OCI-LY7 (cell line): ENCODE data around the gene DKK3. TPM values are rescaled to one million over a fixed set of nuclear protein-coding genes. Genes with fewer than 3 reads are reported as not detected.

Experiments used
- BruUV-seq: library from RNA; stranded (reverse); fragments of 400-500 nt; replicated peaks from 2 replicates; lab custom pipeline; 2021; lab: Mats Ljungman, UMichigan
- CTCF ChIA-PET: fragments of 300-600 bp; sonication (Branson Sonifier 250); formaldehyde crosslinking; loops from one replicate; lab custom pipeline; 2022; ENCODE audit warnings: antibody characterized with exemption; ENCODE audit not compliant: unreplicated experiment; lab: Charles Lee
- POLR2A ChIA-PET: fragments of 300-600 bp; sonication (Branson Sonifier 250); formaldehyde crosslinking; loops from one replicate; lab custom pipeline; 2022; ENCODE audit warnings: antibody characterized with exemption; lab: Charles Lee
- DNase-seq: peaks from one replicate; pipeline ENCODE4 v3.0.0-alpha.2; 2015; ENCODE audit warnings: low spot score
- H2AFZ ChIP-seq: fragments of 200-600 bp; sonication (generic), shearing (Covaris generic); 2 replicates; pipeline ENCODE4 v1.6.1; 2014; ENCODE audit warnings: mild to moderate bottlenecking, antibody characterized with exemption, low read length, moderate library complexity
- H3K27ac ChIP-seq: fragments of 200-600 bp; sonication (generic); 2 replicates; pipeline ENCODE4 v1.5.1; 2014; ENCODE audit warnings: mixed run types, low read depth, mild to moderate bottlenecking, moderate library complexity, low read length, inconsistent platforms; ENCODE audit not compliant: poor library complexity, severe bottlenecking
- H3K36me3 ChIP-seq: fragments of 200-600 bp; sonication (generic); 2 replicates; pipeline ENCODE4 v1.6.1; 2014; ENCODE audit warnings: mild to moderate bottlenecking, antibody characterized with exemption, low read length, moderate library complexity, mixed read lengths; ENCODE audit not compliant: insufficient read depth
- H3K4me1 ChIP-seq: fragments of 200-600 bp; sonication (generic); 2 replicates; pipeline ENCODE4 v1.5.1; 2014; ENCODE audit warnings: mild to moderate bottlenecking, low read length; ENCODE audit not compliant: insufficient read depth, poor library complexity, severe bottlenecking
- H3K4me2 ChIP-seq: fragments of 200-600 bp; sonication (generic); 2 replicates; pipeline ENCODE4 v1.6.1; 2014; ENCODE audit warnings: mild to moderate bottlenecking, low read length
- H3K4me3 ChIP-seq: fragments of 200-600 bp; sonication (generic); 2 replicates; pipeline ENCODE4 v1.5.1; 2014; ENCODE audit warnings: mild to moderate bottlenecking, low read depth, low read length; ENCODE audit not compliant: poor library complexity, severe bottlenecking
- H3K79me2 ChIP-seq: fragments of 200-600 bp; sonication (generic); 2 replicates; pipeline ENCODE4 v1.6.1; 2016; ENCODE audit warnings: low read depth, mild to moderate bottlenecking, low read length, moderate library complexity, mixed read lengths; ENCODE audit not compliant: insufficient read depth
- H3K9me2 ChIP-seq: fragments of 200-600 bp; sonication (generic); 2 replicates; pipeline ENCODE4 v1.6.1; 2016; ENCODE audit warnings: mild to moderate bottlenecking, low read length, mixed read lengths; ENCODE audit not compliant: insufficient read depth
- H3K9me3 ChIP-seq: fragments of 200-600 bp; sonication (generic); 2 replicates; pipeline ENCODE4 v1.6.1; 2014; ENCODE audit warnings: mild to moderate bottlenecking, mixed run types, low read length, mixed read lengths
- H4K20me1 ChIP-seq: fragments of 200-600 bp; sonication (generic); 2 replicates; pipeline ENCODE4 v1.6.1; 2014; ENCODE audit warnings: mild to moderate bottlenecking, antibody characterized with exemption, low read length, moderate library complexity, mixed read lengths; ENCODE audit not compliant: insufficient read depth
- EZH2phosphoT487 ChIP-seq: fragments of 200-600 bp; sonication (generic); IDR thresholded peaks from 2 replicates; pipeline ENCODE4 v1.6.1; 2018; ENCODE audit warnings: low read depth, borderline replicate concordance, mild to moderate bottlenecking, mixed run types, antibody characterized with exemption, low read length, moderate library complexity, mixed read lengths
- intact Hi-C: fragments of 100-400 bp; cut with micrococcal nuclease; formaldehyde crosslinking; loops from one replicate; pipeline ENCODE4 v1.10.0; 2022; ENCODE audit not compliant: unreplicated experiment
- total RNA-seq, 2 experiments: library from RNA; depleted of rRNA in 1 of 2; stranded (reverse); fragments of >200 nt in 1 of 2; shearing (Covaris generic) in 1 of 2; gene quantifications; 2 replicates each; pipeline ENCODE4 v1.2.3, GENCODE V29; 2014 to 2022
- TF ChIP-seq, protein P1 (sequence below): fragments of 200-600 bp; sonication (generic); conservative IDR thresholded peaks from 2 replicates; pipeline ENCODE4 v1.5.1; 2014; ENCODE audit warnings: mild to moderate bottlenecking, antibody characterized with exemption, low read length, moderate library complexity, mixed read lengths

Gene DKK3
- total RNA-seq, 2 experiments from 2014 or later: not detected

DNA sequence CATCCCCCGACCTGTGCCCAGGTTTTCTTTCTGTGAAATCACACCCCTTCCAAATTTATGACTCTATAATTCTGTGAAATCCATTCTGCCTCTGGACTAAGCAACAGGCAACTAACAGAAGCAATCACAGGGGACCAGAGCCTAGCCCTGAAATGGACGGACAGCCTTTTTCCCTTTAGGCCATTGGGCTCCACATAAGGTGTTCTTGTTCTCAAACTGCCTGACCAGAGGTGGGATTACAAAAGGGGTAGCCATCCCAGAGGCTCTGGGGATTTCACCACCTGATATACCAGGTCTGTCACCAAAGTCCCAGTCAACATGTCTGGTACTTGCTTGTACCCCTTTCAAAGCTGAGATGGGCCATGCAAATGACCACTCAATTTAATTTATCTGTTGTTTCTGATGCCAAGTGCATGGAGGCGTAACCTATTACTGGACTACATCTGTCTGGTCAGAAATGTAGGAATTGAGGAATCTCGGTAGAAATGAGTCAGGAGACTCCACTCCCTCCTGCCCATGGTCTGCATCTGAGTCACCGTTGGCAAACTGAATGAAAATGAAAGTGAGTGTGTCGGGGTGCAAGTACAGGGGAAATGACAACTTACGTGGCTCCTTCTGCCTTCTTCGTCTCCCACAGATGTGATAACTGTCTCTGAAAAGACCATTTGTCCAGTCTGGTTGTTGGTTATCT, 10.2 kb downstream of the DKK3 start:
- no peak for DNase-seq

DNA sequence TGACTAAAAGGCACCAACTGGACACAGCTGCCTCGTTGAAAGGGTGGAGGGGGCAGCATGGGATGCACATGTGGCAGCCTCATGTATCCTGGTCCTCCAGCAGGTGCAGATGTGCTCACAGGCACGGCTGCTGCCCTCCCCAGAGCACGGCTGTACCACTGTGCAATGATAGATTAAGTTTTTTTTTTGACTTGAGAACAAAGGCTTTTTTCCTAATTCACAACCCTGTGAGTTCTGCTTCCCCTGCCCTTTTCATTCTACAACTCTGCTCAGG, 11.4 kb downstream of the DKK3 start:
- no peak for DNase-seq
- H3K27ac ChIP-seq: no peak overlapping the region
- no peak overlapping the region for H3K4me2 ChIP-seq
- TF ChIP-seq, protein P1, sequence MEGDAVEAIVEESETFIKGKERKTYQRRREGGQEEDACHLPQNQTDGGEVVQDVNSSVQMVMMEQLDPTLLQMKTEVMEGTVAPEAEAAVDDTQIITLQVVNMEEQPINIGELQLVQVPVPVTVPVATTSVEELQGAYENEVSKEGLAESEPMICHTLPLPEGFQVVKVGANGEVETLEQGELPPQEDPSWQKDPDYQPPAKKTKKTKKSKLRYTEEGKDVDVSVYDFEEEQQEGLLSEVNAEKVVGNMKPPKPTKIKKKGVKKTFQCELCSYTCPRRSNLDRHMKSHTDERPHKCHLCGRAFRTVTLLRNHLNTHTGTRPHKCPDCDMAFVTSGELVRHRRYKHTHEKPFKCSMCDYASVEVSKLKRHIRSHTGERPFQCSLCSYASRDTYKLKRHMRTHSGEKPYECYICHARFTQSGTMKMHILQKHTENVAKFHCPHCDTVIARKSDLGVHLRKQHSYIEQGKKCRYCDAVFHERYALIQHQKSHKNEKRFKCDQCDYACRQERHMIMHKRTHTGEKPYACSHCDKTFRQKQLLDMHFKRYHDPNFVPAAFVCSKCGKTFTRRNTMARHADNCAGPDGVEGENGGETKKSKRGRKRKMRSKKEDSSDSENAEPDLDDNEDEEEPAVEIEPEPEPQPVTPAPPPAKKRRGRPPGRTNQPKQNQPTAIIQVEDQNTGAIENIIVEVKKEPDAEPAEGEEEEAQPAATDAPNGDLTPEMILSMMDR: no peak
- no peak for TF ChIP-seq EZH2phosphoT487
- ChIA-PET POLR2A (no interaction called here), CTCF (no interaction called here)
- BruUV-seq: no TSS peak
- intact Hi-C loops: no loop called here
- no peaks in the 10 kb centered on the region for H3K4me1 ChIP-seq
- no peaks in the 10 kb centered on the region for H3K79me2 ChIP-seq
- no peaks in the 10 kb centered on the region for H3K9me3 ChIP-seq
- no peaks in the 10 kb centered on the region for H3K9me2 ChIP-seq
- H4K20me1 ChIP-seq: no peaks in the 10 kb centered on the region
- no peak overlapping the region for H3K4me3 ChIP-seq
- no peak overlapping the region for H2AFZ ChIP-seq
- no peaks in the 10 kb centered on the region for H3K36me3 ChIP-seq

More for the DNA sequence above, 10.2 kb downstream of the DKK3 start:
- Histone ChIP-seq H3K9me3 (no peaks in the 10 kb centered on the region), H3K27ac (no peak overlapping the region), H3K9me2 (no peaks in the 10 kb centered on the region), H2AFZ (no peak overlapping the region), H3K4me2 (no peak overlapping the region), H3K36me3 (no peaks in the 10 kb centered on the region), H3K4me3 (no peak overlapping the region), H3K4me1 (no peaks in the 10 kb centered on the region), H3K79me2 (no peaks in the 10 kb centered on the region), H4K20me1 (no peaks in the 10 kb centered on the region)
- ChIA-PET CTCF (no interaction called here), POLR2A (no interaction called here)
- intact Hi-C loops: no loop called here
- no TSS peak for BruUV-seq
- TF ChIP-seq, protein P1: no peak
- TF ChIP-seq EZH2phosphoT487: no peak

DNA sequence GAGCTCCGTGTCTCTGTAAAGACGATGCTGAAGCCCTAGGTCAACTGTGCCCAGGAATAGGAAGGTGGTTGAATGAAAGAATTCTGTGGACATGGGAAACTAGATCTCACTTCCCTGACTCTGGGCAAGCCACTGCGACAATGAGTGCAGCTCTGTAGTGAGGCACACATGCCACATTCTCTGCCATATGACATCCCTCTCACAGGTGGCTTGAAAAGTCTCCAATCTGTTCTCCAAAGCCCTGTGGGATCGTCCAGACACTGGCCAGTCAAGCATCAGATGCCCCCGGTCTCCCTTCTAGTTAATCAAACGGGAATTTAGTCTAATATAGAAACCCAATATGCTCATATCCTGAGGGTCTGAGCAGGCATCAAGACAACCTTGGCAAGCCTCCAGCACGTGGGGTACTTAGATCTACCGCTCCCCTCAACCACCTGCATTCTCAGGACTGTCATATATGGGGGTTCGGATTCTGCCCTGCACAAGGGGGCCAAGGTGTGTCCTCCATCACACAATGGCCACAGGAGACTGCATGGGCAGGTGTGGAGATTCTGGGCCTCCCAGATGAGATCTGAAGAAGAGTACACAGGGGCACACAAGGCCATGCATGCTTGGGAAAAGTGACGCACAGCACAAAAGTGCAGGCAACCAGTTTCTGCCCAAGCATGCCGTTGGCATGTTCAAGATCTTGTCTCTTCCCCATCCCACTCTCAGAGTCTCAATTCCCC, 11.9 kb downstream of the DKK3 start:
- no peak for TF ChIP-seq EZH2phosphoT487
- TF ChIP-seq, protein P1: no peak
- intact Hi-C loops: no loop called here
- H3K4me3 ChIP-seq: no peak overlapping the region
- ChIA-PET POLR2A (no interaction called here), CTCF (no interaction called here)
- H4K20me1 ChIP-seq: no peaks in the 10 kb centered on the region
- no peak overlapping the region for H3K4me2 ChIP-seq
- H3K79me2 ChIP-seq: no peaks in the 10 kb centered on the region
- no peaks in the 10 kb centered on the region for H3K36me3 ChIP-seq
- BruUV-seq: no TSS peak
- no peaks in the 10 kb centered on the region for H3K9me3 ChIP-seq
- no peaks in the 10 kb centered on the region for H3K9me2 ChIP-seq
- DNase-seq: no peak
- H2AFZ ChIP-seq: no peak overlapping the region
- no peaks in the 10 kb centered on the region for H3K4me1 ChIP-seq
- H3K27ac ChIP-seq: no peak overlapping the region
